OCI-LY7 (cell line): ENCODE results near the gene AVPR2.

Experiments
- EZH2phosphoT487 ChIP-seq: fragments of 200-600 bp; sonication (generic); IDR thresholded peaks from 2 replicates; pipeline ENCODE4 v1.6.1; 2018; ENCODE audit warnings: low read depth, borderline replicate concordance, mild to moderate bottlenecking, mixed run types, antibody characterized with exemption, low read length, moderate library complexity, mixed read lengths
- TF ChIP-seq, protein P1 (sequence below): fragments of 200-600 bp; sonication (generic); conservative IDR thresholded peaks from 2 replicates; pipeline ENCODE4 v1.5.1; 2014; ENCODE audit warnings: mild to moderate bottlenecking, antibody characterized with exemption, low read length, moderate library complexity, mixed read lengths

DNA sequence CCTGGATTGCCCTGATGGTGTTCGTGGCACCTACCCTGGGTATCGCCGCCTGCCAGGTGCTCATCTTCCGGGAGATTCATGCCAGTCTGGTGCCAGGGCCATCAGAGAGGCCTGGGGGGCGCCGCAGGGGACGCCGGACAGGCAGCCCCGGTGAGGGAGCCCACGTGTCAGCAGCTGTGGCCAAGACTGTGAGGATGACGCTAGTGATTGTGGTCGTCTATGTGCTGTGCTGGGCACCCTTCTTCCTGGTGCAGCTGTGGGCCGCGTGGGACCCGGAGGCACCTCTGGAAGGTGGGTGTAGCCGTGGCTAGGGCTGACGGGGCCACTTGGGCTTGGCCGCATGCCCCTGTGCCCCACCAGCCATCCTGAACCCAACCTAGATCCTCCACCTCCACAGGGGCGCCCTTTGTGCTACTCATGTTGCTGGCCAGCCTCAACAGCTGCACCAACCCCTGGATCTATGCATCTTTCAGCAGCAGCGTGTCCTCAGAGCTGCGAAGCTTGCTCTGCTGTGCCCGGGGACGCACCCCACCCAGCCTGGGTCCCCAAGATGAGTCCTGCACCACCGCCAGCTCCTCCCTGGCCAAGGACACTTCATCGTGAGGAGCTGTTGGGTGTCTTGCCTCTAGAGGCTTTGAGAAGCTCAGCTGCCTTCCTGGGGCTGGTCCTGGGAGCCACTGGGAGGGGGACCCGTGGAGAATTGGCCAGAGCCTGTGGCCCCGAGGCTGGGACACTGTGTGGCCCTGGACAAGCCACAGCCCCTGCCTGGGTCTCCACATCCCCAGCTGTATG, 1.8 kb downstream of the AVPR2 start:
- TF ChIP-seq, protein P1, sequence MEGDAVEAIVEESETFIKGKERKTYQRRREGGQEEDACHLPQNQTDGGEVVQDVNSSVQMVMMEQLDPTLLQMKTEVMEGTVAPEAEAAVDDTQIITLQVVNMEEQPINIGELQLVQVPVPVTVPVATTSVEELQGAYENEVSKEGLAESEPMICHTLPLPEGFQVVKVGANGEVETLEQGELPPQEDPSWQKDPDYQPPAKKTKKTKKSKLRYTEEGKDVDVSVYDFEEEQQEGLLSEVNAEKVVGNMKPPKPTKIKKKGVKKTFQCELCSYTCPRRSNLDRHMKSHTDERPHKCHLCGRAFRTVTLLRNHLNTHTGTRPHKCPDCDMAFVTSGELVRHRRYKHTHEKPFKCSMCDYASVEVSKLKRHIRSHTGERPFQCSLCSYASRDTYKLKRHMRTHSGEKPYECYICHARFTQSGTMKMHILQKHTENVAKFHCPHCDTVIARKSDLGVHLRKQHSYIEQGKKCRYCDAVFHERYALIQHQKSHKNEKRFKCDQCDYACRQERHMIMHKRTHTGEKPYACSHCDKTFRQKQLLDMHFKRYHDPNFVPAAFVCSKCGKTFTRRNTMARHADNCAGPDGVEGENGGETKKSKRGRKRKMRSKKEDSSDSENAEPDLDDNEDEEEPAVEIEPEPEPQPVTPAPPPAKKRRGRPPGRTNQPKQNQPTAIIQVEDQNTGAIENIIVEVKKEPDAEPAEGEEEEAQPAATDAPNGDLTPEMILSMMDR = no peak
- TF ChIP-seq EZH2phosphoT487 = no peak
